Measurements from ENCODE around the gene INPP5J. TPM values are rescaled to one million over a fixed set of nuclear protein-coding genes. Genes with fewer than 3 reads are reported as not detected.

Gene INPP5J
- total and polyA plus RNA-seq, 2 of the 13 experiments (the other 11 are each of a cell fraction or from before 2014, with no cell fraction given), result 0.24 to 1.1 TPM

GRCh38 chr22:31154975-31155374, 32.2 kb downstream of the INPP5J start (continued):
- TF ChIP-seq TFAP4 (IDR thresholded peaks at IDR 0.05; ENCODE audit: borderline replicate concordance, low read depth) (no peak), SRSF4 (IDR thresholded peaks at IDR 0.05; ENCODE audit: low read depth, low read length, poor library complexity, severe bottlenecking) (no peak), FOXK1 (CRISPR knock-in tag; IDR thresholded peaks at IDR 0.05; ENCODE audit: borderline replicate concordance, low read depth) (no peak)

GRCh38 chr22:31155422-31155821, 32.7 kb downstream of the INPP5J start:
- intact Hi-C loops (cut with micrococcal nuclease; ENCODE audit: unreplicated experiment), result no loop called here
- Histone ChIP-seq H3K27me3 (ENCODE audit: control insufficient read depth in 1 of 2, insufficient read depth in 2 of 2, low read length in 2 of 2) (peaks cover 2 to 3% of the 10 kb centered on the region in 2 experiments; a peak in 2 of 5 replicates), H3K4me3 (replicated peaks in 1 of 3; ENCODE audit: insufficient read depth in 1 of 3, low read depth in 2 of 3, low read length in 3 of 3) (no peak overlapping the region), H3K27ac (ENCODE audit: extremely low read length, insufficient read depth, low read length) (no peak overlapping the region), H3K79me2 (ENCODE audit: insufficient read depth, low read length) (peaks cover 2% of the 10 kb centered on the region), H3K36me3 (replicated peaks in 1 of 2; ENCODE audit: control insufficient read depth in 1 of 2, insufficient read depth in 2 of 2, low read length in 2 of 2) (no peaks in the 10 kb centered on the region), H2AFZ (ENCODE audit: low read length) (no peak overlapping the region), H4K20me1 (ENCODE audit: insufficient read depth, low read length) (no peaks in the 10 kb centered on the region), H3K4me2 (ENCODE audit: low read depth, low read length) (no peak overlapping the region), H3K9ac (ENCODE audit: insufficient read depth, low read depth, low read length) (no peak overlapping the region), H3K9me3 (ENCODE audit: low read length) (no peaks in the 10 kb centered on the region), H3K4me1 (ENCODE audit: insufficient read depth, low read length) (peaks cover 23% of the 10 kb centered on the region)
- FAIRE-seq (no peak), ATAC-seq (no peak), DNase-seq (ENCODE audit: low spot score) (no peak)
- BruUV-seq (replicated peaks), result no TSS peak
- in situ Hi-C loops (cut with HindIII; ENCODE audit: extremely low pct_ligation_motif_present, low pct_unique_long_range_greater_than_20kb), result no loop called here
- ChIA-PET CTCF (ENCODE audit: low intra/inter-chr PET ratio, low total read pairs) (no interaction called here), POLR2A (no interaction called here)
- TF ChIP-seq HDAC6 (IDR thresholded peaks at IDR 0.05; ENCODE audit: low read depth, low read length) (no peak), REST (IDR thresholded peaks at IDR 0.05; ENCODE audit: borderline replicate concordance in 1 of 2, low read depth in 1 of 2, low read length in 2 of 2) (no peak), NFIB (CRISPR knock-in tag; IDR thresholded peaks at IDR 0.05; ENCODE audit: borderline replicate concordance) (no peak), ZBTB2 (CRISPR knock-in tag; IDR thresholded peaks at IDR 0.05; ENCODE audit: low read depth) (no peak)
- 2% methylated on average over 3 of the region's 3 CpGs for WGBS (ENCODE audit: low lambda C conversion rate)
